GM23338 (cell line): ENCODE results near the gene CADM4. TPM values are rescaled to one million over a fixed set of nuclear protein-coding genes. Genes with fewer than 3 reads are reported as not detected.

Experiments
- ATAC-seq: fragments of 200-7000 bp; cut with Tn5 transposase; 3 replicates; pipeline ENCODE4 v1.9.1; 2020
- DNase-seq: peaks from one replicate; pipeline ENCODE4 v3.0.0-alpha.2; 2015; ENCODE audit warnings: low spot score
- H2AFZ ChIP-seq: fragments of 200-600 bp; sonication (generic); 2 replicates; pipeline ENCODE4 v1.8.0; 2016; ENCODE audit warnings: antibody characterized with exemption, mild to moderate bottlenecking, moderate library complexity
- H3F3A ChIP-seq: fragments of 200-600 bp; sonication (generic); replicated peaks from 2 replicates; pipeline ENCODE4 v1.8.0; 2017; ENCODE audit warnings: antibody characterized with exemption, mixed run types, low read depth
- H3K27ac ChIP-seq: fragments of 200-600 bp; sonication (generic); 2 replicates; pipeline ENCODE4 v1.6.1; 2016; ENCODE audit warnings: low read depth
- H3K27me3 ChIP-seq: fragments of 200-600 bp; sonication (generic); 2 replicates; pipeline ENCODE4 v1.8.0; 2016; ENCODE audit warnings: mild to moderate bottlenecking, mixed run types, moderate library complexity; ENCODE audit not compliant: insufficient read depth
- H3K36me3 ChIP-seq: fragments of 200-600 bp; sonication (generic); 2 replicates; pipeline ENCODE4 v1.8.0; 2016; ENCODE audit warnings: mild to moderate bottlenecking; ENCODE audit not compliant: insufficient read depth
- H3K4me1 ChIP-seq: fragments of 200-600 bp; sonication (generic); 2 replicates; pipeline ENCODE4 v1.8.0; 2016; ENCODE audit warnings: mild to moderate bottlenecking, moderate library complexity; ENCODE audit not compliant: insufficient read depth
- H3K4me2 ChIP-seq: fragments of 200-600 bp; sonication (generic); 2 replicates; pipeline ENCODE4 v1.7.1; 2017; ENCODE audit warnings: mixed run types
- H3K4me3 ChIP-seq: fragments of 200-600 bp; sonication (generic); 2 replicates; pipeline ENCODE4 v1.6.1; 2016; ENCODE audit warnings: mixed run types
- H3K79me2 ChIP-seq: fragments of 200-600 bp; sonication (generic); replicated peaks from 2 replicates; pipeline ENCODE4 v1.8.0; 2017; ENCODE audit warnings: mild to moderate bottlenecking; ENCODE audit not compliant: insufficient read depth
- H3K9me2 ChIP-seq: fragments of 200-600 bp; sonication (generic); 2 replicates; pipeline ENCODE4 v1.8.0; 2017; ENCODE audit not compliant: insufficient read depth
- H4K20me1 ChIP-seq: fragments of 200-600 bp; sonication (generic); replicated peaks from 2 replicates; pipeline ENCODE4 v1.8.0; 2017; ENCODE audit warnings: mild to moderate bottlenecking; ENCODE audit not compliant: insufficient read depth
- H3K27ac Mint-ChIP-seq: 2 replicates; pipeline ENCODE4 v1.8.0; 2020; ENCODE audit warnings: inconsistent platforms, mild to moderate bottlenecking, moderate library complexity, mixed read lengths
- H3K27me3 Mint-ChIP-seq: 3 replicates; pipeline ENCODE4 v1.8.0; 2022; ENCODE audit warnings: low read depth, mild to moderate bottlenecking, moderate library complexity, mixed read lengths, inconsistent platforms; ENCODE audit not compliant: insufficient read depth, poor library complexity
- H3K36me3 Mint-ChIP-seq: 3 replicates; pipeline ENCODE4 v1.8.0; 2021; ENCODE audit warnings: low read depth, mild to moderate bottlenecking, inconsistent platforms, moderate library complexity, mixed read lengths
- H3K4me1 Mint-ChIP-seq: 3 replicates; pipeline ENCODE4 v1.8.0; 2020; ENCODE audit warnings: mild to moderate bottlenecking, inconsistent platforms, mixed read lengths
- H3K4me3 Mint-ChIP-seq: 3 replicates; pipeline ENCODE4 v1.8.0; 2021; ENCODE audit warnings: moderate library complexity, mild to moderate bottlenecking, inconsistent platforms, mixed read lengths
- H3K9me3 Mint-ChIP-seq: 3 replicates; pipeline ENCODE4 v1.8.0; 2020; ENCODE audit warnings: moderate library complexity, mild to moderate bottlenecking, inconsistent platforms, mixed read lengths
- CREB1 ChIP-seq: fragments of 250-450 bp; sonication (Bioruptor Pico); IDR thresholded peaks from 2 replicates; pipeline ENCODE4 v1.5.0; 2020; ENCODE audit warnings: low read depth, mild to moderate bottlenecking, moderate library complexity
- ETS1 ChIP-seq: IDR thresholded peaks from 2 replicates; pipeline ENCODE4 v1.6.1; 2016; ENCODE audit warnings: antibody characterized with exemption
- EZH2 ChIP-seq: fragments of 200-600 bp; sonication (generic); IDR thresholded peaks from one replicate; pipeline ENCODE4 v1.8.0; 2017; ENCODE audit warnings: antibody characterized with exemption, mild to moderate bottlenecking, low read depth; ENCODE audit not compliant: unreplicated experiment
- EZH2phosphoT487 ChIP-seq: fragments of 200-600 bp; sonication (generic); IDR thresholded peaks from one replicate; pipeline ENCODE4 v1.8.1; 2018; ENCODE audit warnings: antibody characterized with exemption; ENCODE audit not compliant: unreplicated experiment
- JUNB ChIP-seq: IDR thresholded peaks from one replicate; pipeline ENCODE4 v1.6.1; 2016; ENCODE audit warnings: antibody characterized with exemption; ENCODE audit not compliant: unreplicated experiment
- NANOG ChIP-seq: IDR thresholded peaks from 2 replicates; pipeline ENCODE4 v1.6.1; 2016; ENCODE audit warnings: antibody characterized with exemption, borderline replicate concordance
- REST ChIP-seq: IDR thresholded peaks from one replicate; pipeline ENCODE4 v1.6.1; 2018; ENCODE audit warnings: antibody characterized with exemption; ENCODE audit not compliant: unreplicated experiment
- STAT1 ChIP-seq: IDR thresholded peaks from one replicate; pipeline ENCODE4 v1.6.1; 2016; ENCODE audit warnings: antibody characterized with exemption; ENCODE audit not compliant: unreplicated experiment
- ZNF114 ChIP-seq: fragments of 250-450 bp; sonication (Bioruptor Pico); IDR thresholded peaks from 2 replicates; pipeline ENCODE4 v1.5.0; 2020; ENCODE audit warnings: mild to moderate bottlenecking, moderate library complexity
- ZNF331 ChIP-seq: fragments of 250-450 bp; sonication (Bioruptor Pico); IDR thresholded peaks from 2 replicates; pipeline ENCODE4 v1.5.0; 2020; ENCODE audit warnings: low read depth, mild to moderate bottlenecking, moderate library complexity
- ZNF462 ChIP-seq: fragments of 250-450 bp; sonication (Bioruptor Pico); IDR thresholded peaks from 2 replicates; pipeline ENCODE4 v1.5.0; 2020; ENCODE audit warnings: mild to moderate bottlenecking, moderate library complexity
- polyA plus RNA-seq: library from polyadenylated mRNA; unstranded; fragments of >200 nt; fragmentation: Nextera tagmentation; extraction: Ambion mirVana; gene quantifications from 2 replicates; pipeline ENCODE4 v1.2.1, GENCODE V29; 2016
- total RNA-seq: library from RNA; depleted of rRNA; stranded (reverse); fragments of >200 nt; shearing (Covaris generic); gene quantifications from 2 replicates; pipeline ENCODE4 v1.2.3, GENCODE V29; 2014

Gene CADM4
- total and polyA plus RNA-seq, 2 experiments from 2014 or later = 3.7 to 21.2 TPM

- Histone ChIP-seq H3K79me2 (no peaks in the 10 kb centered on the region), H2AFZ (no peak overlapping the region), H3F3A (no peaks in the 10 kb centered on the region), H3K4me1 (no peaks in the 10 kb centered on the region), H3K27ac (no peak overlapping the region), H3K4me2 (no peak overlapping the region), H3K9me2 (no peaks in the 10 kb centered on the region), H3K4me3 (no peak overlapping the region), H3K27me3 (no peaks in the 10 kb centered on the region), H3K36me3 (no peaks in the 10 kb centered on the region; the same call in 1 of the 2 replicates), H4K20me1 (no peaks in the 10 kb centered on the region; the same call in 1 of the 2 replicates)
- ATAC-seq (no peak), DNase-seq (no peak)
- Mint-ChIP-seq H3K9me3 (no peaks in the 10 kb centered on the region; the same call in 2 of the 3 replicates), H3K36me3 (peaks cover 76% of the 10 kb centered on the region), H3K27ac (no peak overlapping the region), H3K27me3 (peaks cover 10% of the 10 kb centered on the region), H3K4me3 (no peak overlapping the region), H3K4me1 (no peaks in the 10 kb centered on the region)
- TF ChIP-seq ETS1 (no peak), EZH2 (no peak), NANOG (no peak)
Observed at GRCh38 chr19:43658494-43658893, 18.8 kb upstream of the CADM4 start.

GRCh38 chr19:43658001-43658400, 18.4 kb upstream of the CADM4 start:
- no peak overlapping the region for H3K27ac Mint-ChIP-seq
- no peaks in the 10 kb centered on the region for H3K9me2 ChIP-seq
- no peak overlapping the region for H3K4me3 Mint-ChIP-seq
- no peak overlapping the region for H2AFZ ChIP-seq
- DNase-seq (no peak), ATAC-seq (no peak)
- H3K4me3 ChIP-seq = no peak overlapping the region
- no peaks in the 10 kb centered on the region for H3K27me3 ChIP-seq
- H3K36me3 ChIP-seq = no peaks in the 10 kb centered on the region; the same call in 1 of the 2 replicates
- no peaks in the 10 kb centered on the region; the same call in 2 of the 3 replicates for H3K9me3 Mint-ChIP-seq
- H3K4me1 Mint-ChIP-seq = no peaks in the 10 kb centered on the region
- no peaks in the 10 kb centered on the region for H3K79me2 ChIP-seq
- peaks cover 80% of the 10 kb centered on the region for H3K36me3 Mint-ChIP-seq
- no peaks in the 10 kb centered on the region for H3F3A ChIP-seq
- H4K20me1 ChIP-seq = no peaks in the 10 kb centered on the region; the same call in 1 of the 2 replicates
- no peak overlapping the region for H3K4me2 ChIP-seq
- no peak overlapping the region for H3K27ac ChIP-seq
- H3K4me1 ChIP-seq = no peaks in the 10 kb centered on the region
- peaks cover 10% of the 10 kb centered on the region for H3K27me3 Mint-ChIP-seq
- TF ChIP-seq ZNF462 (no peak), CREB1 (CRISPR knock-in tag) (no peak), ZNF114 (CRISPR knock-in tag) (no peak), JUNB (no peak), STAT1 (no peak), REST (no peak), EZH2phosphoT487 (no peak), ETS1 (no peak), ZNF331 (CRISPR knock-in tag) (no peak)
